Endothelial cell of umbilical vein (primary cell): ENCODE measurements around the gene DGKB. TPM values are rescaled to one million over a fixed set of nuclear protein-coding genes. Genes with fewer than 3 reads are reported as not detected.

Experiments
- BruUV-seq: library from RNA; stranded (reverse); fragments of 400-500 nt; replicated peaks from 2 replicates; lab custom pipeline; 2021; lab: Mats Ljungman, UMichigan
- CTCF ChIA-PET: fragments of 300-600, 350-600 bp; sonication (Branson Sonifier 250); formaldehyde crosslinking; loops from one replicate; lab custom pipeline; 2021; ENCODE audit warnings: antibody characterized with exemption, inconsistent platforms; lab: Charles Lee
- POLR2A ChIA-PET: fragments of 300-600, 350-600 bp; sonication (Branson Sonifier 250); formaldehyde crosslinking; loops from one replicate; lab custom pipeline; 2021; ENCODE audit warnings: antibody characterized with exemption, inconsistent platforms; lab: Charles Lee
- DNase-seq: peaks from one replicate; pipeline ENCODE4 v3.0.0-alpha.2; 2011; ENCODE audit warnings: low read depth, low spot score
- FAIRE-seq: peaks from 2 replicates; lab custom pipeline; 2011; peaks lifted over from hg19 to GRCh38; lab: Jason Lieb, UNC
- H2AFZ ChIP-seq: 2 replicates; pipeline ENCODE4 v1.6.0; 2012; ENCODE audit warnings: low read depth, low read length, control low read depth, inconsistent platforms
- H3K27ac ChIP-seq: 2 replicates; pipeline ENCODE4 v1.5.1; 2011; ENCODE audit warnings: low read depth, mild to moderate bottlenecking, control low read depth, low read length, moderate library complexity; ENCODE audit not compliant: insufficient read depth
- H3K27me3 ChIP-seq, 2 experiments: 2 replicates each; pipeline versions ENCODE4 v1.6.0 to v1.6.1; 2011; ENCODE audit warnings: low read length in 2 of 2, mixed read lengths in 1 of 2; ENCODE audit not compliant: control insufficient read depth in 2 of 2, insufficient read depth in 2 of 2
- H3K36me3 ChIP-seq, 2 experiments: 2 replicates in 1 of 2; 3 replicates in 1 of 2; pipeline ENCODE4 v1.5.1; 2011; ENCODE audit warnings: low read length in 2 of 2, mild to moderate bottlenecking in 1 of 2, moderate library complexity in 1 of 2; ENCODE audit not compliant: control insufficient read depth in 2 of 2, insufficient read depth in 2 of 2; ENCODE audit errors: extremely low read depth in 1 of 2
- H3K4me1 ChIP-seq: 3 replicates; pipeline ENCODE4 v1.5.1; 2011; ENCODE audit warnings: mild to moderate bottlenecking, low read length; ENCODE audit not compliant: control insufficient read depth, insufficient read depth; ENCODE audit errors: extremely low read depth
- H3K4me2 ChIP-seq: 2 replicates; pipeline ENCODE4 v1.6.1; 2011; ENCODE audit warnings: low read length, control low read depth, mixed read lengths; ENCODE audit not compliant: insufficient read depth
- H3K4me3 ChIP-seq, 3 experiments: fragments of 200-600 bp in 1 of 3; sonication (generic), shearing (Covaris generic) in 1 of 3; replicated peaks in 1 of 3; 2 replicates each; pipeline ENCODE4 v1.5.1; 2011 to 2016; ENCODE audit warnings: control low read depth in 3 of 3, low read length in 3 of 3, mild to moderate bottlenecking in 2 of 3, inconsistent platforms in 1 of 3, low read depth in 1 of 3, moderate library complexity in 1 of 3; ENCODE audit not compliant: insufficient read depth in 1 of 3
- H3K79me2 ChIP-seq: 2 replicates; pipeline ENCODE4 v1.6.0; 2012; ENCODE audit warnings: low read length, inconsistent platforms; ENCODE audit not compliant: control insufficient read depth, insufficient read depth
- H3K9ac ChIP-seq: replicated peaks from 2 replicates; pipeline ENCODE3; 2011; ENCODE audit warnings: low read length, control low read depth; ENCODE audit not compliant: insufficient read depth; ENCODE audit errors: extremely low read depth
- H3K9me1 ChIP-seq: replicated peaks from 3 replicates; pipeline ENCODE4 v1.6.0; 2011; ENCODE audit warnings: mild to moderate bottlenecking, low read length; ENCODE audit not compliant: control insufficient read depth, insufficient read depth; ENCODE audit errors: extremely low read depth
- H3K9me3 ChIP-seq: replicated peaks from 2 replicates; pipeline ENCODE4 v1.5.1; 2012; ENCODE audit warnings: low read length, inconsistent platforms; ENCODE audit not compliant: control insufficient read depth, insufficient read depth
- H4K20me1 ChIP-seq: replicated peaks from 2 replicates; pipeline ENCODE3; 2011; ENCODE audit warnings: mild to moderate bottlenecking, low read length; ENCODE audit not compliant: control insufficient read depth, insufficient read depth; ENCODE audit errors: extremely low read depth
- EZH2 ChIP-seq: IDR thresholded peaks from 2 replicates; pipeline ENCODE4 v1.6.1; 2012; ENCODE audit warnings: borderline replicate concordance, low read depth, mild to moderate bottlenecking, moderate library complexity, low read length, inconsistent platforms; ENCODE audit not compliant: severe bottlenecking
- FOS ChIP-seq: IDR thresholded peaks from 2 replicates; pipeline ENCODE4 v1.6.1; 2011; ENCODE audit warnings: mild to moderate bottlenecking, low read length, moderate library complexity, borderline replicate concordance; ENCODE audit not compliant: insufficient read depth
- GATA2 ChIP-seq: IDR thresholded peaks from 2 replicates; pipeline ENCODE4 v1.7.0; 2011; ENCODE audit warnings: low read depth, mild to moderate bottlenecking, moderate library complexity, mixed read lengths, low read length; ENCODE audit not compliant: insufficient read length, insufficient read depth
- JUN ChIP-seq: IDR thresholded peaks from 2 replicates; pipeline ENCODE4 v1.6.1; 2011; ENCODE audit warnings: borderline replicate concordance, low read depth; ENCODE audit not compliant: insufficient read length, insufficient read depth
- MAX ChIP-seq: IDR thresholded peaks from 2 replicates; pipeline ENCODE4 v1.6.1; 2011; ENCODE audit not compliant: insufficient read depth, insufficient read length
- MYC ChIP-seq: IDR thresholded peaks from one replicate; pipeline ENCODE4 v1.6.1; 2011; ENCODE audit warnings: mild to moderate bottlenecking, low read depth, low read length
- POLR2A ChIP-seq: IDR thresholded peaks from 2 replicates; pipeline ENCODE4 v1.6.1; 2012; ENCODE audit warnings: low read depth, mild to moderate bottlenecking, control low read depth, low read length
- POLR2AphosphoS5 ChIP-seq: IDR thresholded peaks from 2 replicates; pipeline ENCODE4 v1.6.1; 2012; ENCODE audit warnings: low read depth, mild to moderate bottlenecking, control low read depth, low read length, moderate library complexity; ENCODE audit not compliant: insufficient read depth
- dilution Hi-C: fragments of 300-500 bp; cut with MboI; formaldehyde crosslinking; loops from one replicate; pipeline ENCODE4 v1.15.0; 2019; ENCODE audit warnings: low sequenced_read_pairs; ENCODE audit not compliant: extremely low pct_ligation_motif_present
- intact Hi-C: fragments of 100-400 bp; cut with micrococcal nuclease; formaldehyde crosslinking; loops from one replicate; pipeline ENCODE4 v1.10.0; 2022
- polyA plus RNA-seq, 4 experiments: library from polyadenylated mRNA; depleted of rRNA in 3 of 4; stranded (reverse) in 3 of 4; unstranded in 1 of 4; fragments of >200 nt; gene quantifications; 2 replicates each; pipeline versions ENCODE4 v1.2.1 to v1.2.3, GENCODE V29; 2011 to 2012; ENCODE audit warnings: missing spikeins in 1 of 4
- total RNA-seq: library from RNA; stranded (reverse); gene quantifications from 2 replicates; pipeline ENCODE4 v1.2.3, GENCODE V29; 2021
- TF ChIP-seq, protein P1 (sequence below), 2 donors: IDR thresholded peaks; 1 replicate in 1 of 2; 2 replicates in 1 of 2; pipeline ENCODE4 v1.5.1; 2011; ENCODE audit warnings: low read length in 2 of 2, mild to moderate bottlenecking in 2 of 2, moderate library complexity in 2 of 2, control low read depth in 1 of 2, inconsistent platforms in 1 of 2, low read depth in 1 of 2; ENCODE audit not compliant: insufficient read depth in 1 of 2; ENCODE audit errors: extremely low read depth in 1 of 2

The DGKB gene
- total and polyA plus RNA-seq, 2 donors (not counting 3 experiments of a cell fraction or from before 2014, with no cell fraction given) = not detected

DNA sequence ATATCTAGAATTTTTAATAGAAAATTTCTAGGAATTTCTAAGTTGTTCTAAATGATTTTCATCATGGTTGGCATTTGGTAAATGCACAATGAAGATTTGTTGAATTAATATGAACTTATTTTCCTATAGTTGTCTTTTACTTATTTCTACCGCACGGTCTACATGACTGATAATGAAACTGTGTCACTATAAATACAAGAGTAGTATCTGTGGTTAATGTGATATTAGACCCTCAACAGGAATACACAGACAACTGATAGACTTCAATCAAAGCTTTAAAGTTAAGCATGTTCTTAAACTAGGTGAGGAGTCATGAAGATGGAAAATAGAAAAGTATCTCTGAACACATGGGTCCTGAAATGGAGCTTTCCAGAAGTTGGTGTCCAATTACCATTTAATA is 615.2 kb downstream of the DGKB start:
- Histone ChIP-seq H3K9me1 (no peaks in the 10 kb centered on the region), H3K4me3 (no peak overlapping the region), H3K9me3 (no peaks in the 10 kb centered on the region), H3K27ac (no peak overlapping the region), H3K4me2 (no peak overlapping the region), H3K27me3 (no peaks in the 10 kb centered on the region), H3K79me2 (no peaks in the 10 kb centered on the region), H2AFZ (no peak overlapping the region), H3K36me3 (no peaks in the 10 kb centered on the region), H3K9ac (no peak overlapping the region), H3K4me1 (no peaks in the 10 kb centered on the region), H4K20me1 (no peaks in the 10 kb centered on the region)
- FAIRE-seq = no peak
- TF ChIP-seq GATA2 = no peak
- POLR2A ChIA-PET = no interaction called here
- no TSS peak for BruUV-seq
- no peak for DNase-seq
- CTCF ChIA-PET = no interaction called here
- intact Hi-C loops = no loop called here
- dilution Hi-C loops = no loop called here

GRCh38 chr7:14286036-14286435 is 616.5 kb downstream of the DGKB start:
- intact Hi-C loops (no loop called here), dilution Hi-C loops (no loop called here)
- H3K9me3 ChIP-seq = no peaks in the 10 kb centered on the region
- no peaks in the 10 kb centered on the region for H3K79me2 ChIP-seq
- no peaks in the 10 kb centered on the region for H3K36me3 ChIP-seq
- no peaks in the 10 kb centered on the region for H4K20me1 ChIP-seq
- TF ChIP-seq JUN (no peak), POLR2AphosphoS5 (no peak), MAX (no peak), MYC (no peak), POLR2A (no peak), EZH2 (no peak), GATA2 (no peak), FOS (no peak)
- TF ChIP-seq, protein P1, sequence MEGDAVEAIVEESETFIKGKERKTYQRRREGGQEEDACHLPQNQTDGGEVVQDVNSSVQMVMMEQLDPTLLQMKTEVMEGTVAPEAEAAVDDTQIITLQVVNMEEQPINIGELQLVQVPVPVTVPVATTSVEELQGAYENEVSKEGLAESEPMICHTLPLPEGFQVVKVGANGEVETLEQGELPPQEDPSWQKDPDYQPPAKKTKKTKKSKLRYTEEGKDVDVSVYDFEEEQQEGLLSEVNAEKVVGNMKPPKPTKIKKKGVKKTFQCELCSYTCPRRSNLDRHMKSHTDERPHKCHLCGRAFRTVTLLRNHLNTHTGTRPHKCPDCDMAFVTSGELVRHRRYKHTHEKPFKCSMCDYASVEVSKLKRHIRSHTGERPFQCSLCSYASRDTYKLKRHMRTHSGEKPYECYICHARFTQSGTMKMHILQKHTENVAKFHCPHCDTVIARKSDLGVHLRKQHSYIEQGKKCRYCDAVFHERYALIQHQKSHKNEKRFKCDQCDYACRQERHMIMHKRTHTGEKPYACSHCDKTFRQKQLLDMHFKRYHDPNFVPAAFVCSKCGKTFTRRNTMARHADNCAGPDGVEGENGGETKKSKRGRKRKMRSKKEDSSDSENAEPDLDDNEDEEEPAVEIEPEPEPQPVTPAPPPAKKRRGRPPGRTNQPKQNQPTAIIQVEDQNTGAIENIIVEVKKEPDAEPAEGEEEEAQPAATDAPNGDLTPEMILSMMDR (IDR thresholded peaks at IDR 0.05; ENCODE audit: extremely low read depth in 1 of 2, insufficient read depth in 1 of 2, low read depth in 1 of 2, low read length in 2 of 2) = no peak
- H3K9me1 ChIP-seq = no peaks in the 10 kb centered on the region
- ChIA-PET CTCF (no interaction called here), POLR2A (no interaction called here)
- H3K4me1 ChIP-seq = no peaks in the 10 kb centered on the region
- no peak for FAIRE-seq
- H3K4me3 ChIP-seq = no peak overlapping the region
- no TSS peak for BruUV-seq
- no peaks in the 10 kb centered on the region for H3K27me3 ChIP-seq
- H2AFZ ChIP-seq = no peak overlapping the region
- no peak overlapping the region for H3K9ac ChIP-seq
- no peak for DNase-seq
- no peak overlapping the region for H3K4me2 ChIP-seq
- no peak overlapping the region for H3K27ac ChIP-seq
